D341Med (cell line): ENCODE measurements around the gene LRRC19.
A peak's percentile ranks its signal among the peaks of the same experiment; 100 is the strongest.

Experiments used
- DNase-seq: peaks from one replicate; pipeline ENCODE4 v3.0.0; 2012; ENCODE audit warnings: low spot score

The LRRC19 gene

GRCh38 chr9:26955921-26956859 is 49.3 kb downstream of the LRRC19 start, which contains the start of gene IFT74:
IFT74 (plus strand) TSS chr9:26956412; CDS start chr9:26961968, 5,556 bp downstream.
- peak; percentile 96 for DNase-seq

- DNase-seq: no peak
Observed at GRCh38 chr9:26955222-26955903, 50.1 kb downstream of the LRRC19 start.

GRCh38 chr9:26954050-26954508 is 51.4 kb downstream of the LRRC19 start:
- DNase-seq: no peak

GRCh38 chr9:26951794-26952193 is 53.7 kb downstream of the LRRC19 start:
- DNase-seq: no peak

- no peak for DNase-seq
Observed at GRCh38 chr9:26950521-26950920, 55.0 kb downstream of the LRRC19 start.

- DNase-seq: no peak
Observed at GRCh38 chr9:26949637-26950069, 55.8 kb downstream of the LRRC19 start.

GRCh38 chr9:26947736-26948135 is 57.7 kb downstream of the LRRC19 start:
- no peak for DNase-seq

- DNase-seq: peak; percentile 91
Observed at GRCh38 chr9:26946753-26947727, 58.4 kb downstream of the LRRC19 start, which contains the start of gene PLAA. PLAA (minus strand) TSS chr9:26947242; CDS start chr9:26947045, 197 bp downstream.

GRCh38 chr9:26945591-26945990 is 59.9 kb downstream of the LRRC19 start:
- DNase-seq: no peak
